SH-SY5Y (cell line): Measurements from ENCODE around the gene MIPEP.

Source experiments
- GATA2 ChIP-seq: IDR thresholded peaks from 2 replicates; pipeline ENCODE4 v1.6.1; 2011; ENCODE audit warnings: mild to moderate bottlenecking, low read depth, low read length
- GATA3 ChIP-seq: IDR thresholded peaks from 2 replicates; pipeline ENCODE4 v1.6.1; 2011; ENCODE audit warnings: low read depth, mild to moderate bottlenecking, low read length, moderate library complexity

- TF ChIP-seq GATA3 (no peak), GATA2 (no peak)
These were observed 174.0 kb downstream of the MIPEP start for GRCh38 chr13:23715092-23715761.
